Fibroblast of the aortic adventitia (primary cell): ENCODE data around the gene DOCK2. TPM values are rescaled to one million over a fixed set of nuclear protein-coding genes. Genes with fewer than 3 reads are reported as not detected.
A peak's percentile ranks its signal among the peaks of the same experiment; 100 is the strongest.

Experiments used
- DNase-seq: peaks from one replicate; pipeline ENCODE4 v3.0.0-alpha.2; 2010; ENCODE audit warnings: low read depth
- H3K4me3 ChIP-seq: 2 replicates; pipeline ENCODE4 v1.5.1; 2011; ENCODE audit warnings: low read depth, mild to moderate bottlenecking, control low read depth, low read length, moderate library complexity
- total RNA-seq: library from RNA; depleted of rRNA; stranded (reverse); fragments of >200 nt; gene quantifications from 2 replicates; pipeline ENCODE4 v1.2.3, GENCODE V29; 2012; ENCODE audit warnings: low replicate concordance
- TF ChIP-seq, protein P1 (sequence below): IDR thresholded peaks from 2 replicates; pipeline ENCODE4 v1.5.1; 2011; ENCODE audit warnings: mild to moderate bottlenecking, low read length, control low read depth, inconsistent platforms; ENCODE audit not compliant: insufficient read depth

DOCK2 gene
- total RNA-seq, 1 donor = 4.6 TPM

DNA sequence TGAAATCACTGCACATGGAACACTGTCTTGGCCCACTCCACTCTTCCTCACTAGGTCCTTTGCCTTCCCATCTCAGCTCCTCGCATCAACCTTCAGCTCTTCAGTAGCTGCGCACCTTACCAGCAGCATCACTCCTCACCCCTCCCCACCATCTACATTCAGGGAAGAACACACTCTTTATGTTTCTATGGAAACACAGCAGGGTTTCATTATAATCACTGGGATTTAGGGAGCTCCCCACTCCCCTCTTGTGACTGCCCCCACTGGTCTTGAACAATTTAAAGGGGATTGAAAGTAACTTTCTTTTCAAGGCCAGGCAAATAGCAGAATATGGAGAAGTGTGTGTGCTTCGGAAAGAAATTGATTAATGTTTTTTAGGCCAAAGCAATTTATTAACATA lies 232.0 kb downstream of the DOCK2 start:
- TF ChIP-seq, protein P1, sequence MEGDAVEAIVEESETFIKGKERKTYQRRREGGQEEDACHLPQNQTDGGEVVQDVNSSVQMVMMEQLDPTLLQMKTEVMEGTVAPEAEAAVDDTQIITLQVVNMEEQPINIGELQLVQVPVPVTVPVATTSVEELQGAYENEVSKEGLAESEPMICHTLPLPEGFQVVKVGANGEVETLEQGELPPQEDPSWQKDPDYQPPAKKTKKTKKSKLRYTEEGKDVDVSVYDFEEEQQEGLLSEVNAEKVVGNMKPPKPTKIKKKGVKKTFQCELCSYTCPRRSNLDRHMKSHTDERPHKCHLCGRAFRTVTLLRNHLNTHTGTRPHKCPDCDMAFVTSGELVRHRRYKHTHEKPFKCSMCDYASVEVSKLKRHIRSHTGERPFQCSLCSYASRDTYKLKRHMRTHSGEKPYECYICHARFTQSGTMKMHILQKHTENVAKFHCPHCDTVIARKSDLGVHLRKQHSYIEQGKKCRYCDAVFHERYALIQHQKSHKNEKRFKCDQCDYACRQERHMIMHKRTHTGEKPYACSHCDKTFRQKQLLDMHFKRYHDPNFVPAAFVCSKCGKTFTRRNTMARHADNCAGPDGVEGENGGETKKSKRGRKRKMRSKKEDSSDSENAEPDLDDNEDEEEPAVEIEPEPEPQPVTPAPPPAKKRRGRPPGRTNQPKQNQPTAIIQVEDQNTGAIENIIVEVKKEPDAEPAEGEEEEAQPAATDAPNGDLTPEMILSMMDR = no peak
- H3K4me3 ChIP-seq = no peak overlapping the region
- no peak for DNase-seq

DNA sequence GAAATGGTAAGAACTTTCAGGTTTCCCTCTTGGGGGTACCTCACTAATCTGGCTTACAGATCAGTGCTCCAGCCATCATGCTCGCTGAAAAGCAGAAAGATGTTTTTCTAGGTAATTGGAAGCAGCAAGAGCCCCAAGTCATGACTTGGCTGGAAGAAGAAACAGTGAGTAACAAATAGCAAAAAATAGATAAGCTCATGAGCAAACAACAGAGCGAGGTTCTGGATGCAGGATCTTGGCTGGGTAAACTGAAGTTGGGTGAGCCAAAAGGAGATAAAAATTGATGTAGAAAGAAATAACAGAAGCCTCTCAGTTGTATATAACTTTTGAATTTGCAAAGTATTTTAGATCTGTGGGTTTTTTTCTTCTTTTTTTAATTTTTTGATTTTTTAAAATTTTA lies 233.1 kb downstream of the DOCK2 start:
- H3K4me3 ChIP-seq = no peak overlapping the region
- TF ChIP-seq, protein P1 = no peak
- peak; percentile 88 for DNase-seq

DNA sequence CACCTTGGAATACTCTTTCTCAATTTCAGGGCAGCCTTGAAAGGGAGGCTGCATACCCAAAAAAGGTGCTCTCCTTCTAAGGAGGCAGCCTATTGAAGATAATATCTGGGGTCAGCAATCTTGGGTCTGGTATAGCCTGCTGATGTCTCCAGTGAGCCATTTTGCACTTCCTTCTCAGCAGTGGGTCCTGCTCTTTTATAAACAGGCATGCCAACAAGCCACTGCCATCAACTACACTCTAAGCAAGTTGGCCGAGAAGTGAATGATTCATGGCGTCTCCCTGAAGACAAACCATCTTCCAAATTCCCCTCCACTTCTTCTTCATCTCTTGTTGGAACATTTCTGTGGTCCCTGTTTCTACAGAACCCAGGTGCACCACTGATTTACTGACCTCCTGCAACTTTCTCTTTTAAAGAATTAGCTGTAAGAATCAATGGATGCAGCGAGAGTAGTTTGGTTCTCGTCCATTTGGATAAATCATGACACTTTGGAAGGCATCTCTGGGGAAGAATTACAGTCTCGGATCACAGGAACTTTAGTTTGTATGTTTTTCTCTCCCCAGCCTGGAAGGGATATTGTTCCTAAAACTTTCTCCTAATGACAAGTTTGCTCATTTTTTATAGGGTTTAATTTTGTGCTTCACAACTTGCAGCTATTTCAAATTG lies 234.9 kb downstream of the DOCK2 start:
- TF ChIP-seq, protein P1 = no peak
- DNase-seq = no peak

DNA sequence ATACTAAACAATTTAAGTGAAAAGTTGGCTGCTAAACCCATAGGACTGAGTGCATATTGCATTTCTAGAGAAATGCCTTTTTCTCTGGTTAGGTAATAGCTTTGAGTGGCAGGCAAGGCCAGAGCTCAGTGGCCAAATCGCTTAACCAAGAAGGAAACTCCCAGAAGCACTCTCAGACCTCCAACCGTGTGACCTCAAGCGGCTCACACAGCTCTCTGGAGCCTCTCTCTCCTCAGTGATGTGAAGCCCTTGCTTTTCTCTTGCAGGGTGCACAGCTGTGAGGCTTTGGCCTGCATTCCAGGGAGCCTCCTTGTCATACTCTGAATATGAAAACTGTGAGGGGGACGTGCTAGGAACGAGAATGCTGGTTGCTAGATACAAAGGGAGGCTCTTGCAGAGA lies 236.6 kb downstream of the DOCK2 start:
- TF ChIP-seq, protein P1 = no peak
- H3K4me3 ChIP-seq = no peak overlapping the region
- DNase-seq = peak; percentile 69

More for the DNA sequence above, 234.9 kb downstream of the DOCK2 start:
- H3K4me3 ChIP-seq = no peak overlapping the region

DNA sequence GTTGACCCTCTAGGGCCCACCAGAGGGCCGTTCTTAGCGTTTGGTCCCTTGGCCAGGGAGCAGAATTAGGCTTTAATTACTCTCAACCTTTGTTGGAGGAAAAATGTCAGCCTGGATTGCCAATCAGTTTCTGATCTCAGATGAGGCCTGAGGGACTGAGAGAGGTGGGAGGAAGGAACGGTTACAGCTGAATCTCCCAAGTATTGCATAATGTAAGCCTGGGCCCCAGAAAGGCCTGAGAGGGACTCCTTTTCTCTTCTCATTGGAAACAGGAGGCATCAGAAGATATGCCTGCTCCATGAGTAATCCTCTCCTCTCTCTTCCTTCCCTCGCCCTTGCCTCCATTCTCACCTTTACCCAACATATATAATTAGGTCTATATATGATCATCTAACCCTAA lies 237.5 kb downstream of the DOCK2 start:
- H3K4me3 ChIP-seq = no peak overlapping the region
- TF ChIP-seq, protein P1 = no peak
- DNase-seq = no peak

DNA sequence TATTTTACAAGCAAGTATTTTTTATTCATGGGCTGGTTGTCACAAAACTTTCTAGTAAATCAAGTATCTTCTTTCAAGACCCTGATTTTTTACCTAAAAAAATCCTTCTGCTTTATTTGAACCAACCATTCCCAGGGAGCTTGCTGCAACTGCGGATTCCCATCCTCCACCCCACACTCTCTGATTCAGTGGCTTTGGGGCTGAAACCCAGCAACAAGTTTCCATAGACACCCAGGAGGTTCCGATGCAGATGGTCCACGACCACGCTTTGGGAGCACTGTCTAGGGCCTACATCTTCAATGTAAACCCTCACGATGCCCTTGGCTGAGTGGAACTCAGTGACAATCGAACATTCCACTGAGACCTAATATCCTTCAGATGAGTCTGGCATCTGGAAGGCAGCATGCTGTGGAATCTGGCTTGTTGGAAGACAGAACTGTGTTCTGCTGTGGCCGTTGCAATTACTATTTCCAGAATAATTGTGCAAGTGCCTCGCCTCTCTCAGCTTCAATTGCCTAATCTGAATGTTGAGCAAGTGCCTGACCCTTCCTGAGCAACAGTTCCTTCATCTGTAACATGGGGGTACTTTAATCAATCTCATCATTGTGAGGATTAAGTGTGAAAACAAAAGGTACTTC lies 238.1 kb downstream of the DOCK2 start:
- DNase-seq = peak; percentile 63
- TF ChIP-seq, protein P1 = no peak
- H3K4me3 ChIP-seq = no peak overlapping the region
